ENCODE data around the gene CEP85. TPM values are rescaled to one million over a fixed set of nuclear protein-coding genes. Genes with fewer than 3 reads are reported as not detected.
A peak's percentile ranks its signal among the peaks of the same experiment; 100 is the strongest.

The CEP85 gene
- total RNA-seq, 2 experiments from 2014 or later, result 47.1 to 55.2 TPM

- H3K36me3 ChIP-seq (ENCODE audit: insufficient read depth, low read length), result peaks cover 63% of the 10 kb centered on the region
- H3K4me3 ChIP-seq (ENCODE audit: low read depth, low read length, poor library complexity, severe bottlenecking), result peak overlapping the region; percentile 69
- H4K20me1 ChIP-seq (ENCODE audit: insufficient read depth, low read length), result no peaks in the 10 kb centered on the region
- H3K4me2 ChIP-seq (ENCODE audit: low read length), result peak overlapping the region; percentile 94
- ChIA-PET POLR2A (interaction anchor here (0.5 to 1.8 kb wide), 3 partner anchors 9 to 49 kb away, joined by 3 to 4 read pairs (median 4); no protein-coding TSS in a partner anchor), CTCF (ENCODE audit: unreplicated experiment) (interaction anchor here (0.5 to 1.0 kb wide), 2 partner anchors 8 to 40 kb away, joined by 3 to 5 read pairs; no protein-coding TSS in a partner anchor)
- BruUV-seq (replicated peaks), result no TSS peak
- H3K9me3 ChIP-seq (ENCODE audit: low read length), result no peaks in the 10 kb centered on the region
- H2AFZ ChIP-seq (ENCODE audit: low read length), result no peak overlapping the region
- intact Hi-C loops (cut with micrococcal nuclease; ENCODE audit: unreplicated experiment), result no loop called here
- H3K27ac ChIP-seq (ENCODE audit: low read depth, low read length, poor library complexity, severe bottlenecking), result peak overlapping the region; percentile 63
- H3K4me1 ChIP-seq (ENCODE audit: insufficient read depth, low read length, poor library complexity, severe bottlenecking), result peaks cover 45% of the 10 kb centered on the region
- H3K9me2 ChIP-seq (ENCODE audit: insufficient read depth, low read length), result no peaks in the 10 kb centered on the region
- no peak for TF ChIP-seq EZH2phosphoT487 (IDR thresholded peaks at IDR 0.05; ENCODE audit: borderline replicate concordance, low read depth, low read length)
- TF ChIP-seq CTCF (conservative IDR thresholded peaks at IDR 0.05; ENCODE audit: low read length), result no peak
- no peaks in the 10 kb centered on the region for H3K79me2 ChIP-seq (ENCODE audit: insufficient read depth, low read depth, low read length)
- DNase-seq (ENCODE audit: low spot score), result no peak
Measured at GRCh38 chr1:26280333-26281042, 46.5 kb downstream of the CEP85 start.

GRCh38 chr1:26281091-26281958 lies 47.3 kb downstream of the CEP85 start:
- CTCF ChIA-PET (ENCODE audit: unreplicated experiment), result interaction anchor here (0.5 kb wide), 1 partner anchor 39 kb away, joined by 3 read pairs; no protein-coding TSS in a partner anchor
- TSS peak; percentile 94 for BruUV-seq (replicated peaks)
- Histone ChIP-seq H3K4me3 (ENCODE audit: low read depth, low read length, poor library complexity, severe bottlenecking) (no peak overlapping the region), H3K4me2 (ENCODE audit: low read length) (peak overlapping the region; percentile 5; the same call in 1 of the 2 replicates), H2AFZ (ENCODE audit: low read length) (no peak overlapping the region), H3K27ac (ENCODE audit: low read depth, low read length, poor library complexity, severe bottlenecking) (peak overlapping the region; percentile 26), H3K9me3 (ENCODE audit: low read length) (no peaks in the 10 kb centered on the region), H3K79me2 (ENCODE audit: insufficient read depth, low read depth, low read length) (no peaks in the 10 kb centered on the region), H3K36me3 (ENCODE audit: insufficient read depth, low read length) (peaks cover 58% of the 10 kb centered on the region), H3K9me2 (ENCODE audit: insufficient read depth, low read length) (no peaks in the 10 kb centered on the region), H3K4me1 (ENCODE audit: insufficient read depth, low read length, poor library complexity, severe bottlenecking) (peaks cover 46% of the 10 kb centered on the region), H4K20me1 (ENCODE audit: insufficient read depth, low read length) (no peaks in the 10 kb centered on the region)
- no peak for DNase-seq (ENCODE audit: low spot score)
- TF ChIP-seq CTCF (conservative IDR thresholded peaks at IDR 0.05; ENCODE audit: low read length) (no peak), EZH2phosphoT487 (IDR thresholded peaks at IDR 0.05; ENCODE audit: borderline replicate concordance, low read depth, low read length) (no peak)
- POLR2A ChIA-PET, result interaction anchor here (0.5 to 1.8 kb wide), 4 partner anchors 8 to 150 kb away, joined by 3 to 4 read pairs (median 3); no protein-coding TSS in a partner anchor
- intact Hi-C loops (cut with micrococcal nuclease; ENCODE audit: unreplicated experiment), result no loop called here
